WTC11 (cell line): ENCODE data around the gene PTPRN2. TPM values are rescaled to one million over a fixed set of nuclear protein-coding genes. Genes with fewer than 3 reads are reported as not detected.

ENCODE experiments used
- ATAC-seq: fragments of 200-7000 bp; cut with Tn5 transposase; 2 replicates; pipeline ENCODE4 v1.10.0; 2021; ENCODE audit warnings: mild to moderate bottlenecking, moderate library complexity
- CTCF ChIA-PET: fragments of 300-600 bp; sonication (Branson Sonifier 250); formaldehyde crosslinking; loops from one replicate; lab custom pipeline; 2021; ENCODE audit warnings: antibody characterized with exemption; lab: Charles Lee
- POLR2A ChIA-PET: fragments of 350-600 bp; sonication (Branson Sonifier 250); formaldehyde crosslinking; loops from one replicate; lab custom pipeline; 2021; ENCODE audit warnings: antibody characterized with exemption; lab: Charles Lee
- DNase-seq: peaks from one replicate; pipeline ENCODE4 v3.0.0; 2021; ENCODE audit warnings: low spot score
- H3K27ac Mint-ChIP-seq: 2 replicates; pipeline ENCODE4 v1.8.0; 2021; ENCODE audit warnings: mixed read lengths
- H3K27me3 Mint-ChIP-seq: 2 replicates; pipeline ENCODE4 v1.8.0; 2021; ENCODE audit warnings: low read depth, mild to moderate bottlenecking, moderate library complexity, mixed read lengths
- H3K36me3 Mint-ChIP-seq: 2 replicates; pipeline ENCODE4 v1.8.0; 2021; ENCODE audit warnings: mixed read lengths
- H3K4me1 Mint-ChIP-seq: 2 replicates; pipeline ENCODE4 v1.8.0; 2022; ENCODE audit warnings: mixed read lengths
- H3K4me3 Mint-ChIP-seq: 2 replicates; pipeline ENCODE4 v1.8.0; 2021; ENCODE audit warnings: mild to moderate bottlenecking, moderate library complexity, mixed read lengths
- H3K9me3 Mint-ChIP-seq: 2 replicates; pipeline ENCODE4 v1.8.0; 2021; ENCODE audit warnings: mixed read lengths
- ATF1 ChIP-seq: sonication (generic); formaldehyde crosslinking; IDR thresholded peaks from 2 replicates; pipeline ENCODE4 v1.8.1; 2023; ENCODE audit warnings: mild to moderate bottlenecking, moderate library complexity, missing genetic modification reagents
- CBFB ChIP-seq: sonication (generic); formaldehyde crosslinking; IDR thresholded peaks from 2 replicates; pipeline ENCODE4 v1.8.1; 2022; ENCODE audit warnings: mild to moderate bottlenecking, low read depth, missing genetic modification reagents
- ELF4 ChIP-seq: sonication (generic); formaldehyde crosslinking; IDR thresholded peaks from 2 replicates; pipeline ENCODE4 v1.8.1; 2022; ENCODE audit warnings: low read depth, mild to moderate bottlenecking, moderate library complexity, missing genetic modification reagents
- FOXP1 ChIP-seq: sonication (generic); formaldehyde crosslinking; IDR thresholded peaks from 2 replicates; pipeline ENCODE4 v1.8.0; 2022; ENCODE audit warnings: missing genetic modification reagents, mild to moderate bottlenecking, moderate library complexity, borderline replicate concordance
- NFE2L1 ChIP-seq: sonication (generic); formaldehyde crosslinking; IDR thresholded peaks from 2 replicates; pipeline ENCODE4 v1.8.1; 2023; ENCODE audit warnings: missing genetic modification reagents
- RELA ChIP-seq: sonication (generic); formaldehyde crosslinking; IDR thresholded peaks from 2 replicates; pipeline ENCODE4 v1.8.1; 2022; ENCODE audit warnings: missing genetic modification reagents, mild to moderate bottlenecking, borderline replicate concordance
- SP1 ChIP-seq: sonication (generic); formaldehyde crosslinking; conservative IDR thresholded peaks from 2 replicates; pipeline ENCODE4 v1.8.1; 2022; ENCODE audit warnings: missing genetic modification reagents
- TEAD1 ChIP-seq: sonication (generic); formaldehyde crosslinking; IDR thresholded peaks from 2 replicates; pipeline ENCODE4 v1.8.0; 2022; ENCODE audit warnings: mild to moderate bottlenecking, missing genetic modification reagents
- TEAD4 ChIP-seq: sonication (generic); formaldehyde crosslinking; IDR thresholded peaks from 2 replicates; pipeline ENCODE4 v1.8.0; 2022; ENCODE audit warnings: mild to moderate bottlenecking, missing genetic modification reagents
- ZNF219 ChIP-seq: sonication (generic); formaldehyde crosslinking; IDR thresholded peaks from 2 replicates; pipeline ENCODE4 v1.8.0; 2023; ENCODE audit warnings: missing genetic modification reagents, mild to moderate bottlenecking, borderline replicate concordance
- ZNF232 ChIP-seq: sonication (generic); formaldehyde crosslinking; IDR thresholded peaks from 2 replicates; pipeline ENCODE4 v1.8.0; 2022; ENCODE audit warnings: mild to moderate bottlenecking, missing genetic modification reagents
- ZNF263 ChIP-seq: sonication (generic); formaldehyde crosslinking; IDR thresholded peaks from 2 replicates; pipeline ENCODE4 v1.8.1; 2022; ENCODE audit warnings: low read depth, mild to moderate bottlenecking, moderate library complexity, missing genetic modification reagents
- total RNA-seq: library from RNA; stranded (reverse); gene quantifications from 3 replicates; pipeline ENCODE4 v1.2.3, GENCODE V29; 2021
- TF ChIP-seq, protein P1 (sequence below): sonication (generic); formaldehyde crosslinking; IDR thresholded peaks from 2 replicates; pipeline ENCODE4 v1.8.1; 2023; ENCODE audit warnings: mild to moderate bottlenecking, missing genetic modification reagents, moderate library complexity
- TF ChIP-seq, protein P2 (sequence below): sonication (generic); formaldehyde crosslinking; IDR thresholded peaks from 2 replicates; pipeline ENCODE4 v1.8.0; 2022; ENCODE audit warnings: mild to moderate bottlenecking, missing genetic modification reagents
- TF ChIP-seq, protein P3 (sequence below): sonication (generic); formaldehyde crosslinking; IDR thresholded peaks from 2 replicates; pipeline ENCODE4 v1.8.1; 2022; ENCODE audit warnings: missing genetic modification reagents, borderline replicate concordance
- TF ChIP-seq, protein P4 (sequence below): sonication (generic); formaldehyde crosslinking; IDR thresholded peaks from 2 replicates; pipeline ENCODE4 v1.8.1; 2023; ENCODE audit warnings: mild to moderate bottlenecking, missing genetic modification reagents
- TF ChIP-seq, protein P5 (sequence below): sonication (generic); formaldehyde crosslinking; IDR thresholded peaks from 2 replicates; pipeline ENCODE4 v1.8.1; 2023; ENCODE audit warnings: mild to moderate bottlenecking, moderate library complexity, missing genetic modification reagents

The PTPRN2 gene
- total RNA-seq, 1 experiment from 2014 or later, result 4.7 TPM

DNA sequence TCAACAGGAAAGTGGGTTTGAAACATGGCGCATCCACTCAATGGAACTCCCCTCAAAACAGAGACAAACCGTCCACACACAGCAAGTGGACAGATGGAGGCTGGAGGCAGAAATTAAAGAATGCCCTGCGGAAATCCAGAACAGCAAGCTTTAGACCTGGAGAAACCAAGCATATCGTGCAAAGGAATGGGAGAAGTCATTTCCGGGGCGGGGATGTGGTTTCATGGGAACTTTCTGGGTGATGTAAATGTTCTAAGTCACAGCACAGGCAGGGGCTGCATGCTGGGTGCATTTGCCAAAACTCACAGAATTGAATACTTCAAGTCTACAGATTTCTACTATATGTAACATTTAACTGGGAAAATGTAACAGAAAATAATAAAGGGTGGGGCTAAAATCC lies 213.0 kb downstream of the PTPRN2 start:
- H3K36me3 Mint-ChIP-seq, result peaks cover 6% of the 10 kb centered on the region
- no peaks in the 10 kb centered on the region for H3K4me1 Mint-ChIP-seq
- ChIA-PET POLR2A (no interaction called here), CTCF (no interaction called here)
- no peak for ATAC-seq
- peaks cover 14% of the 10 kb centered on the region for H3K9me3 Mint-ChIP-seq
- no peak overlapping the region for H3K4me3 Mint-ChIP-seq
- no peak overlapping the region for H3K27ac Mint-ChIP-seq
- DNase-seq, result no peak
- TF ChIP-seq ZNF263 (no peak), ATF1 (CRISPR knock-in tag) (no peak), ZNF232 (CRISPR knock-in tag) (no peak), ELF4 (CRISPR knock-in tag) (no peak)
- TF ChIP-seq, protein P1, sequence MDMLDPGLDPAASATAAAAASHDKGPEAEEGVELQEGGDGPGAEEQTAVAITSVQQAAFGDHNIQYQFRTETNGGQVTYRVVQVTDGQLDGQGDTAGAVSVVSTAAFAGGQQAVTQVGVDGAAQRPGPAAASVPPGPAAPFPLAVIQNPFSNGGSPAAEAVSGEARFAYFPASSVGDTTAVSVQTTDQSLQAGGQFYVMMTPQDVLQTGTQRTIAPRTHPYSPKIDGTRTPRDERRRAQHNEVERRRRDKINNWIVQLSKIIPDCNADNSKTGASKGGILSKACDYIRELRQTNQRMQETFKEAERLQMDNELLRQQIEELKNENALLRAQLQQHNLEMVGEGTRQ, result no peak
- no peaks in the 10 kb centered on the region for H3K27me3 Mint-ChIP-seq

DNA sequence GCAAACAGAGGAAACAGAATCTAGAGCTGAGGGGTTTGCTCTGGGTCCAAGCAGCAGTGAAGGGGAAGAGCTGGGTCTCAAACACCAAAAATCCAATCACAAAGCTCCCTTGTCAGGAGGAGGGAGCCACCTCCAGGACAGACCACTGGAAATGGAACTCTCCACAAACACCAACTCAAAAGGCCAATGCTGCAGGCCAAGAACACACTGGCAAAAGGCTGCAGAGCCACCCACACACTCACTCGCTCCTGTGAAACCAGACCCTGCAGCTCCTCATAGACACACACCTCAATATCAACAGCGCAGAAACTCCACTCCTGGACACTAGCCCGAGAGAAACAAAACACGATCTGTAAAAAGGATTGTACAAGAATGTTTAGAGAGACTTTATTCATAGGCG lies 213.5 kb downstream of the PTPRN2 start:
- TF ChIP-seq FOXP1 (CRISPR knock-in tag) (no peak), NFE2L1 (no peak), ZNF219 (CRISPR knock-in tag) (no peak), TEAD1 (CRISPR knock-in tag) (no peak), RELA (no peak), CBFB (CRISPR knock-in tag) (no peak), TEAD4 (no peak), SP1 (CRISPR knock-in tag) (no peak)
- TF ChIP-seq, protein P2, sequence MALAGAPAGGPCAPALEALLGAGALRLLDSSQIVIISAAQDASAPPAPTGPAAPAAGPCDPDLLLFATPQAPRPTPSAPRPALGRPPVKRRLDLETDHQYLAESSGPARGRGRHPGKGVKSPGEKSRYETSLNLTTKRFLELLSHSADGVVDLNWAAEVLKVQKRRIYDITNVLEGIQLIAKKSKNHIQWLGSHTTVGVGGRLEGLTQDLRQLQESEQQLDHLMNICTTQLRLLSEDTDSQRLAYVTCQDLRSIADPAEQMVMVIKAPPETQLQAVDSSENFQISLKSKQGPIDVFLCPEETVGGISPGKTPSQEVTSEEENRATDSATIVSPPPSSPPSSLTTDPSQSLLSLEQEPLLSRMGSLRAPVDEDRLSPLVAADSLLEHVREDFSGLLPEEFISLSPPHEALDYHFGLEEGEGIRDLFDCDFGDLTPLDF (CRISPR knock-in tag), result no peak
- TF ChIP-seq, protein P3, sequence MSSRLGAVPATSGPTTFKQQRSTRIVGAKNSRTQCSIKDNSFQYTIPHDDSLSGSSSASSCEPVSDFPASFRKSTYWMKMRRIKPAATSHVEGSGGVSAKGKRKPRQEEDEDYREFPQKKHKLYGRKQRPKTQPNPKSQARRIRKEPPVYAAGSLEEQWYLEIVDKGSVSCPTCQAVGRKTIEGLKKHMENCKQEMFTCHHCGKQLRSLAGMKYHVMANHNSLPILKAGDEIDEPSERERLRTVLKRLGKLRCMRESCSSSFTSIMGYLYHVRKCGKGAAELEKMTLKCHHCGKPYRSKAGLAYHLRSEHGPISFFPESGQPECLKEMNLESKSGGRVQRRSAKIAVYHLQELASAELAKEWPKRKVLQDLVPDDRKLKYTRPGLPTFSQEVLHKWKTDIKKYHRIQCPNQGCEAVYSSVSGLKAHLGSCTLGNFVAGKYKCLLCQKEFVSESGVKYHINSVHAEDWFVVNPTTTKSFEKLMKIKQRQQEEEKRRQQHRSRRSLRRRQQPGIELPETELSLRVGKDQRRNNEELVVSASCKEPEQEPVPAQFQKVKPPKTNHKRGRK (CRISPR knock-in tag), result no peak
- TF ChIP-seq, protein P4, sequence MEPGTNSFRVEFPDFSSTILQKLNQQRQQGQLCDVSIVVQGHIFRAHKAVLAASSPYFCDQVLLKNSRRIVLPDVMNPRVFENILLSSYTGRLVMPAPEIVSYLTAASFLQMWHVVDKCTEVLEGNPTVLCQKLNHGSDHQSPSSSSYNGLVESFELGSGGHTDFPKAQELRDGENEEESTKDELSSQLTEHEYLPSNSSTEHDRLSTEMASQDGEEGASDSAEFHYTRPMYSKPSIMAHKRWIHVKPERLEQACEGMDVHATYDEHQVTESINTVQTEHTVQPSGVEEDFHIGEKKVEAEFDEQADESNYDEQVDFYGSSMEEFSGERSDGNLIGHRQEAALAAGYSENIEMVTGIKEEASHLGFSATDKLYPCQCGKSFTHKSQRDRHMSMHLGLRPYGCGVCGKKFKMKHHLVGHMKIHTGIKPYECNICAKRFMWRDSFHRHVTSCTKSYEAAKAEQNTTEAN (CRISPR knock-in tag), result no peak
- TF ChIP-seq, protein P5, sequence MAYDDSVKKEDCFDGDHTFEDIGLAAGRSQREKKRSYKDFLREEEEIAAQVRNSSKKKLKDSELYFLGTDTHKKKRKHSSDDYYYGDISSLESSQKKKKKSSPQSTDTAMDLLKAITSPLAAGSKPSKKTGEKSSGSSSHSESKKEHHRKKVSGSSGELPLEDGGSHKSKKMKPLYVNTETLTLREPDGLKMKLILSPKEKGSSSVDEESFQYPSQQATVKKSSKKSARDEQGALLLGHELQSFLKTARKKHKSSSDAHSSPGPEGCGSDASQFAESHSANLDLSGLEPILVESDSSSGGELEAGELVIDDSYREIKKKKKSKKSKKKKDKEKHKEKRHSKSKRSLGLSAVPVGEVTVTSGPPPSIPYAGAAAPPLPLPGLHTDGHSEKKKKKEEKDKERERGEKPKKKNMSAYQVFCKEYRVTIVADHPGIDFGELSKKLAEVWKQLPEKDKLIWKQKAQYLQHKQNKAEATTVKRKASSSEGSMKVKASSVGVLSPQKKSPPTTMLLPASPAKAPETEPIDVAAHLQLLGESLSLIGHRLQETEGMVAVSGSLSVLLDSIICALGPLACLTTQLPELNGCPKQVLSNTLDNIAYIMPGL (CRISPR knock-in tag), result no peak
- POLR2A ChIA-PET, result no interaction called here
- CTCF ChIA-PET, result no interaction called here
- peaks cover 13% of the 10 kb centered on the region for H3K9me3 Mint-ChIP-seq
- H3K4me1 Mint-ChIP-seq, result no peaks in the 10 kb centered on the region
- H3K4me3 Mint-ChIP-seq, result no peak overlapping the region
- DNase-seq (no peak), ATAC-seq (no peak)
- peaks cover 1% of the 10 kb centered on the region; the same call in 1 of the 2 replicates for H3K36me3 Mint-ChIP-seq
- H3K27ac Mint-ChIP-seq, result no peak overlapping the region
- H3K27me3 Mint-ChIP-seq, result no peaks in the 10 kb centered on the region
